T-helper 2 cell treated with Interferon-gamma antibody and Interleukin-4, amounts not matched to agents 100 ng/mL and 5 ng/mL, for 36 hours (primary cell): ENCODE results near the gene ZBED3. TPM values are rescaled to one million over a fixed set of nuclear protein-coding genes. Genes with fewer than 3 reads are reported as not detected.
"Not testable (repeated sequence)": the region's sequence is repeated elsewhere in the genome, so short reads cannot be mapped to it uniquely, and the experiment has no call there.

ENCODE experiments used
- intact Hi-C: fragments of 100-400 bp; cut with micrococcal nuclease; formaldehyde crosslinking; loops from one replicate; pipeline ENCODE4 v1.15.1; 2023
- total RNA-seq: library from RNA; stranded (reverse); gene quantifications from 2 replicates; pipeline ENCODE4 v1.2.3, GENCODE V29; 2022

Gene ZBED3
- total RNA-seq: 0.59 and 0.80 TPM in 2 replicates

GRCh38 chr5:77086689-77087483 is at the start of gene ZBED3:
Gene ZBED3 (minus strand): TSS chr5:77087285. CDS start chr5:77077878, 9,407 bp downstream.
- intact Hi-C loops: loop anchor here (10.0 kb wide), 1 partner anchor 408 kb away; the partner anchor contains the start of gene WDR41

DNA sequence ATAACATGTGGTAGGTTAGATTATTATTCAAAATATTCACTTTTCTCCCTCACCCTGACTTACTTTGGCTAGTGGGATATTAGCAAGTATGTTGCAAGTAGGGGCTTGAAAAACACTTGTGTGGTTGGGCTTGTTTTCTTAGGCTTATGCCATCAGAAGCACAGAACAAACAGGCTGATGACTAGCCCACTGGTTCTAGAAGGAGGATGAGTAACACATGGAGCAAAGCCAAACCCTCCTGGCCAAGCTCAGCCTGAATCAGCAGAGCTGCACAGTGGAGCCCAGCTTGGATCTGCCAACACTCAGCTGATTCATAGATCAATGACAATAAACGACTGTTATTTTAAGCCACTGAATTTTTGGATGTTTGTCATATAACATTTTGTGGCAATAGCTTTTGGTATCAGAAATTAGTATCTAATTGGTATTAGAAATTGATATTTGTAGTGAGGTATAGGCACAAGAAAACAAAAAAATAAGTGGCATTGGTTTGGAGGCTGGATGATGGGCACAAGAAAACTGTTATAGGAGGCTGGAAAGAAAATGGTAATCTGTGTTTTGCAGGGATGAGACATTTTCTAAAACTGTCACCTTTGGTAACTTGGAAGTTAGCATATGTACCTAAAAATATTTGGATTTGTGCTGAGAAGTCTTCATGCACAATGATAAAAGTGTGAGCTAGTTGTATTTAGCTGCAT is 46.1 kb upstream of the ZBED3 start:
- intact Hi-C loops: no loop called here

- intact Hi-C loops: no loop called here
These were observed 44.3 kb upstream of the ZBED3 start for GRCh38 chr5:77131361-77131760.

GRCh38 chr5:77129391-77129990 is 42.4 kb upstream of the ZBED3 start:
- intact Hi-C loops: no loop called here

DNA sequence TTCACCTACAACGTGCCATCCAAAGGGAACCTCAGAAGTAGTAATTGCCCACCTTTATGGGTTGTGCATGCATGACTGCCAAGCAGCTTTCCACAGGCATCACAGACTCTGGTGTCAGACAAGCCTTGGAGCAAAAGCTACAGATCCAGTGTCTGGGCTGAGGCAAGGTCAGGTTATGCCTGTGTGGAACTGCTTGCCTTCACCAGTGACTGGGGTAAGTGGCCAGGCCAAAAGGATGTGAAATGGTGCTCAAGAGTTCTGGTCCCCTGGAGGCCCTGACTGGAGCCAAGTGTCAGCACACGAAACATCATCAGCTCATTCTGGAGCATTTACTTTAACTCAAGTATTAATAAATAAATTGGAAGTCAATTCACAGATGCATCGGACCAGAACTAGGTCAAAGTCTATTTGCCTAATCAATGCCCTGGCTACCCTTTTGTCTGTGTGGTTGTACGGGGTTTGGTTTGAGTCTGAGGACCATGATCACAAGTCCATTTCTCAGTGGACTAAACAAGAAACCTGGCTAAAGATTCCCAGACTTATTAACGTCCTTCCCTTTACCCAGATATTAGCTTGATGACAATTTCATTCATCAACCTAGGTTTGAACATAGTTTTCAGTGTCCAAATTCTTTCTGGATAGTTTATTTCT is 41.5 kb upstream of the ZBED3 start:
- intact Hi-C loops: no loop called here

DNA sequence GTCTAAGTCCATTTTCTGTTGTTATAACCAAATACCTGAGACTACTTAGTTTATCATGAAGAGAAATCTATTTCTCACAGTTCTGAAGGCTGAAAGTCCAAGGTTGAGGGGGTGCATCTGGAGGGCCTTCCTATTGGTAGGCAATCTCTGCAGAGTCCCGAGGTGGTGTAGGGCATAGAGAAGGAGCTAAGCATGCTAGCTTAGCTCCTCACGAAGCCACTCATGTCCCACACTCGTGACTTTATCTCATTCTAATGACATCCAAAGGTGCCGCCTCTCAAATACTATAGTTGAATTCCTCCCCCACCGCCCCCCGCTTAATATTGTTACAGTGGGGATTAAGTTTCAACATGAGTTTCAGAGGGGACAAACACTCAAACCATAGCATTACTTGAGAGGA is 36.0 kb upstream of the ZBED3 start:
- intact Hi-C loops: no loop called here

- intact Hi-C loops: no loop called here
These were observed 33.6 kb upstream of the ZBED3 start for GRCh38 chr5:77120706-77121105.

DNA sequence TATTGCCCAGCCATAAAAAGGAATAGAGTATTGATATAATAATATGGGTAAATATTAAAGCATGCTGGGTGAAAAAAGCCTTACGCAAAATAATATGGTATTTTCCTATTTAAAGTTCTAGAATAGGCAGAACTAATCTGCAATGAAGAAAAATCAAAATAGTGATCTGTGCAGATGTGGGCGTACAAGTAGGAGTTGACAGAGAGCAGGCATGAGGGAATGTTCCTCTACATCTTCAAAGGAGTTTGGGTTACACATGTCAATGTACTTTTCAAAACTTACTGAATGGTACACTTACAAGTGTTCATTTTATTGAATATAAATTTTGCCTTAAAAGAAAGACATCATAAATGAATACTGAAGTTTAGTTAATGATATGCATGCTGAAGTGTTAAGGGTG is 33.0 kb upstream of the ZBED3 start:
- intact Hi-C loops: no loop called here

DNA sequence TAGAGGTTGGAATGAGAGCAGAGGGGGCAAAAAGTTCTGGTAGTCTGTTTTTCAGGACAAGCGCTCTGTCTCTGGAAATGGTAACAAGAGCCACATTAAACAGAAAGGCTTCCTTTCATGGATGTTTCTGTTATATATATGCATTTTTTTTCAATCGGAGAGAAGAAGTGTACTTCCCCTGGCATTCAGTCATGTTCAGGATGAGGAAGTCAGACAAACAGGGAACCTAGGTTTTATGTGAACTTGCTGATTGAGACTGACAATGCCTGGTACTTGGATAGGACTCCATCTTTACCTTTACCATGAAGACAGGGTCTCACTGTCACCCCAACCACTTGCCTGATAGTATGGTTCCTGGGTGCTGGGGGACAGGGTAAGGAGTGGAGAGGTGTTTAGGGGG is 30.1 kb upstream of the ZBED3 start:
- intact Hi-C loops: no loop called here

GRCh38 chr5:77107035-77107434 is 19.9 kb upstream of the ZBED3 start:
- intact Hi-C loops: not testable (repeated sequence)

GRCh38 chr5:77104813-77105212 is 17.7 kb upstream of the ZBED3 start:
- intact Hi-C loops: no loop called here

DNA sequence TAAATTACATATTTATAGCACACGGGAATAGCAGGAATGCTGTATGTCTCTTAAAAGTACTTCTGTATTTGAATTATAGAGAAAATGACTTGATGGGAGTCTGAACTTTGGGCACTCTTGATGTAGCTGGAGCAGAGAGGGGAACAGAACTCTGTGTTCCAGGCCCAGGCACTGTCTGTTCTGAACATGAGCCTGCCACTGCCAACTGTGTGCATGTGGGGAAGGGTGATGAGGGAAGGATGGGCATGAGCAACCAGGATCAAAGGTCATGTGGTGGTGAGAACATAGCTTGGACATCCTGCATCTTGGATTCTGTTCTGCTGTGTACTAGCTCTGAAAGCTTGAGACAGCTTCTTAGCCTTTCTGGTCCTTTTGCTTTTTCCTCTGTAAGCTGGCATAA is 16.4 kb upstream of the ZBED3 start:
- intact Hi-C loops: no loop called here

- intact Hi-C loops: no loop called here
These were observed 15.5 kb upstream of the ZBED3 start for GRCh38 chr5:77102549-77102948.

DNA sequence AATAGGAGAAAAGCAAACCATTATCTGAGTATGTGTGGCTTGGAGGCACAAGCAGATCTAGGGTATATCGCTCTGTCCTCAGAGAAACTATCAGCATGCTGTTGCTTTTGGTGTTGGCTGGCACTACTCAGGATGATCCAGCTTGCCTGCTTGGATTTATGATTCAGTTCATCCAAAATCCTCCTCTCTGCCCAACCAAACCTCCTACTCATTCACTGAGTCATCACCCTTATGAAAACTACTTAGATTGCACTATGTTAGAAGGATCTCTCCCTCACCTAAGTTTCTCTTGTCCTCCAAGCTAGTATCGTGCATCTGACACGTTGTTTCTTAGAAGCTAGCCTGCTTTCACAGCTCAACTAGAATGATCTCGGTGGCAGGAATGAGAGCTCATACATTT is 14.2 kb upstream of the ZBED3 start:
- intact Hi-C loops: no loop called here

GRCh38 chr5:77095189-77095588 is 8.1 kb upstream of the ZBED3 start:
- intact Hi-C loops: no loop called here

DNA sequence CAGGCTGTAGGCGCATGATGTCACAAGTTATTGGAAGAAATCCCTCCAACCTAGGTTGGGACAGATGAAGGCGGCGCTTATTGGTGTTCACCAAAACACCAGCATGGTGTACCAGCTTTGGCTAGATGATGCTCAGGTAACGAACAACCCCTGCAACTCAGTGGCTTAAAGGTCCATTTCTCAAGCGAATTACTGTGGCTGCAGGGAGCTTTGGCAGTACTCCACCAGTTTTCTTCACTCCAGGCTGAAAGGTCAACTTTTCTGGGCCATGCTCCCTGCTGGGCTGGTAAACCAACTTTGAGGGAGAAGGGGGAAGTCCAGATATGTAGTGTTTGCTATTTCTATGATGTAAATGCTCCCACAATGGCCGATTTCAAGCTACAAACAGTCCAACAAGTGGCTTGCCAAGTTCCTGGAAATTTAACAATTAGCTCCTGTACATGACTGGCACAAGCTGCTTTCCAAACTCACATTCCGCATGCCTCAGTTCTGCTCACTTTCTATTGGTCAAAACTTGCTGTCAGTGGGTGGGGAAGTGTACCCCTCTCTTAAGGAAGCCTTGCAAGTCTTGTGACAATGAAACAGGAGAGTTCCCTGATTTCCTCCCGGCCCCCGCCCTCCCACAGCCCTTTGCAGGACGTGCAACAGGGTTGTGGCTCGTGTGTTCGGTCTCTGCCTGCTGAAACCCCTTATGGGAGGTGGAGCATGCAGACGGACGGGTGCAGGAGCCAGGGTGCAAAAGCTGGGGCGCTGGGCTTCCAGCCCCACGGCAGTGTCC is 588 bp upstream of the ZBED3 start:
- intact Hi-C loops: loop anchor here (10.0 kb wide), 1 partner anchor 407 kb away; the partner anchor contains the start of gene WDR41

- intact Hi-C loops: loop anchor here (10.0 kb wide), 1 partner anchor 408 kb away; the partner anchor contains the start of gene WDR41
These were observed 757 bp downstream of the ZBED3 start for GRCh38 chr5:77086368-77086688.

DNA sequence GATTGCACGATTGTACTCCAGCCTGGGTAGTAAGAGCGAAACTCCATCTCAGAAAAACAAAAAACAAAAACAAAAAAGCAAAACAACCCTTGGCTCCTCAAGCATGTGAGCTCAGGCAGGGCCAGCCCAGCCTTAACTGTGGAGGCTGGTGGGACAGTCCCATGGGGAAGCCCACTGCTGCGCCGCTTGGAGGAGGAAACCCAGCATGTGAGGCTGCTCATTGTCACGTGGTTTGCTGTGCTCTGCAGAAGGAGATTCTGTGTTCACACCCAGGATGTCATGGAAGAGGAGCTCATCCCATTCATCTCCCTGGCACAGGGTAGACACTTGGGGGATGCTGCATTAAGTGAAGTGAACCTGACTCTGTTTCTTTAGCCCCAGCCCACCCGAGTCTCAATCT is 4.0 kb downstream of the ZBED3 start:
- intact Hi-C loops: loop anchor here (10.0 kb wide), 1 partner anchor 412 kb away; the partner anchor contains the start of gene WDR41

- intact Hi-C loops: loop anchor here (10.0 kb wide), 1 partner anchor 413 kb away; the partner anchor contains the start of gene WDR41
These were observed 4.8 kb downstream of the ZBED3 start for GRCh38 chr5:77082280-77082679.

- intact Hi-C loops: loop anchor here (10.0 kb wide), 1 partner anchor 414 kb away; the partner anchor contains the start of gene WDR41
These were observed 6.2 kb downstream of the ZBED3 start for GRCh38 chr5:77080905-77081304.

GRCh38 chr5:77080479-77080878 is 6.6 kb downstream of the ZBED3 start:
- intact Hi-C loops: loop anchor here (10.0 kb wide), 1 partner anchor 414 kb away; the partner anchor contains the start of gene WDR41
